HG02763 (cell line): ENCODE data around the gene HMX1.

Experiments used
- ATAC-seq: cut with Tn5 transposase; IDR thresholded peaks from one replicate; pipeline ENCODE4 v1.9.1; 2021; ENCODE audit warnings: mild to moderate bottlenecking, moderate library complexity; ENCODE audit not compliant: unreplicated experiment

Gene HMX1

GRCh38 chr4:8857766-8858700, 13.6 kb downstream of the HMX1 start:
- no peak for ATAC-seq

DNA sequence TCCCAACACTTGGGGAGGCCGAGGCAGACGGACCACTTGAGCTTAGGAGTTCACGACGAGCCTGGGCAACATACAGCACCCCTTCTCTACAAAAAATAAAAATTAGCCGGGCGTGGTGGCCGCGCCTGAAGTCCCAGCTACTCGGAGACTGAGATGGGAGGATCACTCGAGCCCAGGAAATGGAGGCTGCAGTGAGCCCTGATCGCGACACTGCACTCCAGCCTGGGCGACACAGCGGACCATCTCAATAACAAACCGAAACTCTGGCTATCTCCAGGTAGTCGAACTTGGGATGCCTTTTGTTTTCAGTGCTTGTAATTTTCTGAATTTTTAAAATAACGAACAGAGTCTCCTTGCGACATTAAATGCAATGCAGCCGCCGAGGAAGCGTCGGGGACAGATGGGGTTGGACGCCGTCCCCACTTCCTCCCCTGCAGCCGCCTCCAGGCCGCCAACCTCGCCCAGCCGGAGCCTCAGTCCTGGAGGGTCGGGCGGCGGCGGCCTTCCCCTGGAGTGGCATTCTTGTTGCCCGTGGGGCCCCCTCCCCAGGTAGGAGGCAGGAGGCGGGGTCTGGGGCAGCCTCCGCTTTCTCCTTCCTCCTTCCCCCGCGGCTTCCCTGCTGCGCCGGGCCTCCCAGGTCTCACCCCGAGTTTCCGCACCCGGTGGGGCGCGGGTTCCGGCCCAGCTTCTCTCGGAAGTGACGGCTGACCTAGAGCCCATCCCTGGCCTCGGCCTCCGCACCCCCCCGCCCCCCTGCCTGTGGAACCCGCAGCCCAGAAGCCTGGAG, 14.6 kb downstream of the HMX1 start:
- ATAC-seq, result no peak

DNA sequence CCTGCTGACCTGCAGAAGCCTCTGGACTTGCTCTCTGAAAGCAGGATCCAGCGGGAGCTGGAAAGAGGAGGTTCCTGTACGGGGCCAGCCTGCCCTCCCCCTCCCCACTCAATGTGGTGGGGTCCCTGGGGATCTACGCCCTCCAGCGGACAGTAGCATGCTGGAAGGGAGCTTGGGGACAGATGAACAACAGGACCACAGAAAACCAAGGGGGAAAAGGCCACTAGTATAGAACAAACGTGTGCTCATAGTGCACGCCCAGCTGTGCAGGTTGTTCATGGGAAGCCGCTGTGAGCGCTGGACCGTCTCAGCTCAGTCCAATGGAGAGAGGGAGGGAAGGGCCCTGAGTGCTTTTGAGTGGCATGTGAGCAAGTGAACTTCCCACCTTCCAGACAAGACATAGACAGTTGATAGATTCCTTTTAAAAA, 15.8 kb downstream of the HMX1 start:
- ATAC-seq, result no peak

GRCh38 chr4:8854931-8855330, 16.7 kb downstream of the HMX1 start:
- ATAC-seq, result no peak

DNA sequence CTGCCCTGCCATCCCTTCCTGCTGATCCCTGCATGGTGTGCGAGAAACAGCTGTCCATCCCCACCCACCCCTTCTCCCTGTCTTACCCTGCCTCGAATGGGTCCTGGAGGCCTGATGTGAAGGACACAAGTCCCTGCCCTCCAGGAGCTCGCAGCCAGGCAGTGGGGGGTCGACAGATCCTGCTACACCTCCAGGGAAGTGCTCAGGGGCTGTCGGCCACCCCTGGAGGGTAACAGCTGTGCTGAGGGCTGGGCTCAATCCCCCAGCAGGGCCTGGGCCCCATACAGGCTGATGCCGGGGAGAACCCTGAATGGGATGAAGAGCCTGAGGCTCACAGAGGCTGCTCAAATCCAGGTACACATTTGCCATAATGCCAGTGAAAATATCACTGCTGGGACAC, 17.6 kb downstream of the HMX1 start:
- no peak for ATAC-seq

- ATAC-seq, result no peak
Observed at GRCh38 chr4:8853249-8853648, 18.4 kb downstream of the HMX1 start.

GRCh38 chr4:8852118-8852704, 19.4 kb downstream of the HMX1 start:
- no peak for ATAC-seq

DNA sequence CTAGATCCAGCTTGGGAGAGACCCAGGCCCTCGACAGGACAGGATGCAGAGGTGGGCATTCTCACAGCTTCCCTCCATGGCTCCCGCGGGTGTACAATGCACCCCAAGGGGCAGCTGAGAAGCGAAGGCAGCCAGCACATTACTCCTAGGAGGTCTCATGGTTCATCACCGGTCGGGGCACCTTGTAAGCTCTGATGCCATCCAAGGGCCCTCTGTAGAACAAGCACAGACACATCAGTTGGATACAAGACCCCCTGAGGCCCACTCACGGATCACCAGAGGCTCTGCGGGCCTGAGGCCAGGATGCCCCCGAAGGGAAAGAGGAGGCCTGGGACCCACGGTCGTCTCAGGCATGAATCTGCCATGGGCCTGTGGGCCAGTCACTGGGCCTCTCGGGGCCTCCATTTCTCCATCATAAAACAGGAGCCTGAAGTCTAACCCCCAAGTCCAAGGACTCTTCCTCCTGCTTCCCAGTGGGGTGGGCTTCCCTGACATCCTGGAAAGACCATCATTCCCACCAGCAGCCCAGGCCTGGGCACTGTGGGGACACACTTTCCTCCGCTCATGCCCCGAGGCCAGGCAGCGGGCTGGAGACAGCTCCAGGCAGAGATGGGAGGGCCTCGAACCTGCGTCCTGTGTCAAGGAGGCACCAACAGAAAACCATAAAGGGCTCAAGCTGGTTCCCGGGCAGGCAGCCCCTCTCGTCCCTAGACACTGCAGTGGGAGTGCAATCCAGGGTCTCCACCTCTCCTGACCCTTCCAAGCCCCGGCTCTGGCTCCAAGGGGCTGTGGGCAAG, 20.1 kb downstream of the HMX1 start:
- no peak for ATAC-seq

GRCh38 chr4:8850830-8851188, 20.8 kb downstream of the HMX1 start:
- ATAC-seq, result no peak

DNA sequence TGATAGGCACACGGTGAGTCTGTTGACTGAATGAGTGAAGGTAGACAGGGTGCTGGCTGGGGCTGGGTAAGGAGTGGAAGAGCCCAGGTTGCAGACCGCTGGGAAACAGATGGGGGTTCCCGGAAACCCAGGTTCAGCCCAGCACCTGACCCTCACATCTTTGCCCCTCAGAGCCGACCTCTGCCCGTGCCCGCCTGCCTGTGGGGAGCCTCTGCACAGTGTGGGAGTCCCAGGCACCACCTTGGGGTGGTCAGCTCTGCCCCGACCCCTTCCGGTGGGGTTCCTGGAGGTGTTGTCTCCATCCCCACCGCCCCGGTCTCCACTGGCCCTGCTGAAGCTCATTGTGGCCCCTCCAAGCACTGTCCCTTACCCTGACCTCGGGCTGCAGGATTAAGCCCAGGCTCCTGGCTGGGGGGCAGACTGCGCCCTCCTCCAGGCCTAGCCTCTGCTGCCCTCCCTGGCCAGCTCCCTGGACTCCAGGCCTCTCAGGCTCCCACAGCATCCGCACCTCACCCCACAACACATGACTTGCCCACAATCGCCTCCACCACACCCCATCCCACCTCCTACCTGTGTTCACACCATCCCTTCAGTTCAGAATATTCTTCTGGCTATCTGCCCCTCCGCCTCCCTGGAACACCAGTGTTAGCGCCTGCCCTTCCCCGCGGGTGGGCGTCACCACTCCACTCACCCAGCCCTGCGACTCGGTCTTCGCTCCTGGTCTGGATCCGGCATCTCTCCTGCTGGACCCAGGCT, 21.4 kb downstream of the HMX1 start:
- ATAC-seq, result no peak

- no peak for ATAC-seq
Observed at GRCh38 chr4:8849266-8850073, 22.2 kb downstream of the HMX1 start.

DNA sequence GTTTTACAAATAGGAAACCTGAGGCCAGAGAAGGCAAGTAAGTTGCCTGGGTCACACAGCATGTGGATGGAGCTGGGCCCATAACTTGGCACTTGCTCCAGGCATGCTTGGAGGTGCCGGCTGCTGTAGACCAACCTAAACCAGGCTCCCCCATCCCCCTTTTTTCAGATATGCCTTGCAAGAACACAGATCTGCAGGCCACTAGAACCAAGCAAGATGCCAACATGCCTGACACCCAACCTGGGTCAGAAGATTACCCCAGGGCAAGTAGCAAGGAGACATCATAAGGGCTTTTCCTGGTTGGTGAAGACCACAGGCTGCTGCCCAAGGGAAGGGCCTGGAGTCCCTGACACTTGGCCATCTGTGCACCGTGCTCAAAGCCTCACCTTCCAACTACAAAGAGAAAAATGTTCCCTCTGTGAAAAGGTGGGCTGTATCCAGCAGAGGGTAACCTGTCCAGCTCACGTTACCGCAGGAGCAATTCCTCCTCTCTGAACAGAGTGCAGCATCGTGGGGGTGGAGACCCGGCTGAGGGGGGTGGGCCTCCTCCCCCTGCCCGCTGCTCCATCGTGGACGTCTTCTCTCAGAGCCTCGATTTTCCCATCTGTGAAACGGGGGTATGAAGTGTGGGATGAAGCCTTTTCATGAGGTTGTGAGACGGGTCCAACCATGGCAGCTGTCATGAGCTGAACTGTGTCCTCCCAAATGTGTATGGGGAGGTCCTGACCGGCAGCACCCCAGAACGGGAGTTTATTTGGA, 23.0 kb downstream of the HMX1 start:
- no peak for ATAC-seq

GRCh38 chr4:8847764-8848163, 23.9 kb downstream of the HMX1 start:
- no peak for ATAC-seq

DNA sequence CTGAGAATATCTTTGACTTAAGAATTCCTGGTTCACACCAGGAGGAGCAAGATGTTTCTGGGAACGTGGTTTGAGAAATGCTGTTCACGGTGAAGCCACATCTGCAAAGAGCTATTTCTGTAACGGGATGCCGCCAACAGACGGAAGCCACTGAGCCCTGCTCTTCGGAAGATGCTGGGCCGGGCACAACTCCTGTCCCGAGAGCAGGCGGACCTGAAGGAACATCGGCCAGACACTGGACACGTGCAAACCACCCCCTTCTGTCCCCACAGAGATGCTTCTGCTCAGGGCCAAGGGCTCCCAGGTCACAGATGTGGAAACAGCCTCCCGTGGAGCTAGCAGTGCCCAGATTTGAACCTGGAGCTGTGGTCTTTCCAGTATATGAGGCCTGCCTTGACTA, 24.3 kb downstream of the HMX1 start:
- no peak for ATAC-seq

DNA sequence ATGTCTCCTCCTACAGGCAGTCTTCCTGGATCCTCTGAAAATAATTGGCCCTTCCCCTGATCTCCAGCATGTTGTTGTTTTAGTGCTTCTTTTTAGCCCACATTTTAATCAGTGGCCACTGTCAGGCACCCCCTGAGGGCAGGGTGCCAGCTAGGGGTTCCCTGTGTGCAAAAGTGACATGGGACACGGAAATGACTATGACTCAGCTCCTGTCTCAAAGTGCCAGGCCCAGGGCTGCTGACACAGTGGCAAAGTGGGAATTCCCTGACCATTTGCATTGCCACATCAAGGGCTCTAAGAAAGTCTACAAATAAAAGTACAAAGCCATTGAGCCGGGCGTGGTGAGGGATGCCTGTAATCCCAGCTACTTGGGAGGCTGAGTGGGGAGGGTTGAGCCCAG, 24.8 kb downstream of the HMX1 start:
- ATAC-seq, result no peak

- ATAC-seq, result no peak
Observed at GRCh38 chr4:8846046-8846720, 25.5 kb downstream of the HMX1 start.

DNA sequence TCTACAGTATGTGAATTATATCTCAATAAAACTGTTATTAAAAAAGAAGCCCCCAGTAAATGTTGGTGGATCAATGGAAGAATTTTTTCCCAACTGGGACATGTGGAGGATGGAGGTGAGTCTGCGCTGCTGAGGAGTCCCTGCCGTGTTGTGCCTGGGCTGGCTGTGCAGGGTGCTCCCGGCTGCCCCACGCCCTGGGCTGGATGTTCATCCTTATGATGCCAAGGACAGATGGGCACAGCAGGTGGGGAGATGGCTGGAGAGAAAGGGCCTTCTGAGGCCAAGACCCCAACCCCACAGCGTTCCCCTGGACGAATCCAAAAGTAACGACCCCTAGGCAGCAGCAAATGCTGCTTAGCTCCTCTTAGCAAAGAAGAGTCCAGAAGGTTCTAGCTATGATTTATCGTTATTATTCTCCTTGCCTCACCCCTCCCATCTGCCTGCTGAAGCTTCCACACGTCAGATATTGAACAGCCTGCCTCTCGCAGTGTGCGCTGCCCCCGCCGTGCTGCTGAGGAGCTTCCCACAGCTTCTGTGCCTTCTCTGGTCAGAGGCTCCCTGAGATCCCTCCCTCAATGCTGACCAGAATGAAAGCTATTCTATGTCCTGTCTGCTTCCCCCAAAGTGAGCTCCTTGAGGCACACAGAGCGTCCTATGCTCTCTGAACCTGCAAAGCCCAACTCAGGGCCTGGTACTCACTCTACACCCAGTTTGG, 26.5 kb downstream of the HMX1 start:
- no peak for ATAC-seq
